M059J (cell line): ENCODE measurements around the gene MAN1B1. TPM values are rescaled to one million over a fixed set of nuclear protein-coding genes. Genes with fewer than 3 reads are reported as not detected.
"Not testable (repeated sequence)": the region's sequence is repeated elsewhere in the genome, so short reads cannot be mapped to it uniquely, and the experiment has no call there.

Experiments used
- DNase-seq: peaks from one replicate; pipeline ENCODE4 v3.0.0-alpha.2; 2012; ENCODE audit warnings: low read depth
- total RNA-seq: library from RNA; depleted of rRNA; stranded (reverse); fragments of >200 nt; shearing (Covaris generic); gene quantifications from 2 replicates; pipeline ENCODE4 v1.2.3, GENCODE V29; 2014

Gene MAN1B1
- total RNA-seq, 1 experiment from 2014 or later, result 145 TPM

- no peak for DNase-seq
Observed at GRCh38 chr9:137052998-137053943, 33.5 kb upstream of the MAN1B1 start.

GRCh38 chr9:137053944-137054931, 32.5 kb upstream of the MAN1B1 start, which contains the start of gene ENTPD2:
Gene ENTPD2, minus strand, starts transcription at chr9:137054061. Its CDS starts 64 bp downstream, at chr9:137053997.
- DNase-seq, result no peak

GRCh38 chr9:137054932-137055384, 31.8 kb upstream of the MAN1B1 start:
- no peak for DNase-seq

- DNase-seq, result peak; percentile 85
Observed at GRCh38 chr9:137055385-137056364, 31.1 kb upstream of the MAN1B1 start.

- no peak for DNase-seq
Observed at GRCh38 chr9:137056739-137057415, 29.9 kb upstream of the MAN1B1 start.

GRCh38 chr9:137057545-137057944, 29.2 kb upstream of the MAN1B1 start:
- no peak for DNase-seq

GRCh38 chr9:137058521-137059234, 28.1 kb upstream of the MAN1B1 start:
- no peak for DNase-seq

- no peak for DNase-seq
Observed at GRCh38 chr9:137062384-137062783, 24.4 kb upstream of the MAN1B1 start.

- not testable (repeated sequence) for DNase-seq
Observed at GRCh38 chr9:137062798-137063197, 24.0 kb upstream of the MAN1B1 start.

GRCh38 chr9:137063311-137064026, 23.3 kb upstream of the MAN1B1 start:
- no peak for DNase-seq

- DNase-seq, result peak; percentile 55
Observed at GRCh38 chr9:137064027-137064879, 22.5 kb upstream of the MAN1B1 start.

GRCh38 chr9:137064880-137065164, 22.0 kb upstream of the MAN1B1 start:
- no peak for DNase-seq

- no peak for DNase-seq
Observed at GRCh38 chr9:137065336-137065967, 21.3 kb upstream of the MAN1B1 start.

- no peak for DNase-seq
Observed at GRCh38 chr9:137066096-137066861, 20.5 kb upstream of the MAN1B1 start.

GRCh38 chr9:137067860-137068538, 18.8 kb upstream of the MAN1B1 start:
- DNase-seq, result peak; percentile 76
